Measurements from ENCODE around the gene VWC2.

VWC2 gene

GRCh38 chr7:49773218-49773935, at the start of gene VWC2:
Gene VWC2, plus strand, starts transcription at chr7:49773638. Its CDS starts 1,798 bp downstream, at chr7:49775436.
- DNase-seq = no peak

GRCh38 chr7:49724071-49724470, 49.4 kb upstream of the VWC2 start:
- DNase-seq = no peak

- no peak for DNase-seq
Observed at GRCh38 chr7:49731836-49732235, 41.6 kb upstream of the VWC2 start.

- DNase-seq = no peak
Observed at GRCh38 chr7:49762666-49763065, 10.8 kb upstream of the VWC2 start.

GRCh38 chr7:49763791-49764190, 9.6 kb upstream of the VWC2 start:
- no peak for DNase-seq

GRCh38 chr7:49766966-49767365, 6.5 kb upstream of the VWC2 start:
- no peak for DNase-seq

GRCh38 chr7:49767719-49768118, 5.7 kb upstream of the VWC2 start:
- no peak for DNase-seq

- DNase-seq = no peak
Observed at GRCh38 chr7:49768254-49768653, 5.2 kb upstream of the VWC2 start.

GRCh38 chr7:49768835-49769234, 4.6 kb upstream of the VWC2 start:
- no peak for DNase-seq

GRCh38 chr7:49769285-49769857, 4.1 kb upstream of the VWC2 start:
- DNase-seq = no peak

GRCh38 chr7:49770838-49771237, 2.6 kb upstream of the VWC2 start:
- DNase-seq = no peak

GRCh38 chr7:49771427-49772176, 1.8 kb upstream of the VWC2 start:
- no peak for DNase-seq

GRCh38 chr7:49772916-49773217, 571 bp upstream of the VWC2 start:
- no peak for DNase-seq

GRCh38 chr7:49773936-49774458, 559 bp downstream of the VWC2 start:
- no peak for DNase-seq

- no peak for DNase-seq
Observed at GRCh38 chr7:49774459-49775064, 1.1 kb downstream of the VWC2 start.

GRCh38 chr7:49775065-49775948, 1.9 kb downstream of the VWC2 start:
- DNase-seq = no peak

- no peak for DNase-seq
Observed at GRCh38 chr7:49775949-49776443, 2.6 kb downstream of the VWC2 start.

- DNase-seq = no peak
Observed at GRCh38 chr7:49776994-49777393, 3.6 kb downstream of the VWC2 start.

GRCh38 chr7:49778731-49779270, 5.4 kb downstream of the VWC2 start:
- DNase-seq = no peak

GRCh38 chr7:49780953-49781352, 7.5 kb downstream of the VWC2 start:
- no peak for DNase-seq

- DNase-seq = no peak
Observed at GRCh38 chr7:49781996-49782395, 8.6 kb downstream of the VWC2 start.

GRCh38 chr7:49783446-49783845, 10.0 kb downstream of the VWC2 start:
- DNase-seq = no peak

All from CD4-positive, alpha-beta T cell treated with Interleukin-17A for 1 hour (primary cell).